ENCODE results near the gene CNKSR1. TPM values are rescaled to one million over a fixed set of nuclear protein-coding genes. Genes with fewer than 3 reads are reported as not detected.
A peak's percentile ranks its signal among the peaks of the same experiment; 100 is the strongest.

CNKSR1 gene
- total RNA-seq, 2 experiments from 2014 or later: 2.3 to 3.6 TPM

GRCh38 chr1:26158271-26158907 lies 18.9 kb upstream of the CNKSR1 start:
- Histone ChIP-seq H3K4me3 (ENCODE audit: low read length) (no peak overlapping the region), H3K9me3 (ENCODE audit: control insufficient read depth in 1 of 2, insufficient read depth in 1 of 2, low read length in 2 of 2) (no peaks in the 10 kb centered on the region), H3K27me3 (ENCODE audit: control insufficient read depth in 1 of 2, insufficient read depth in 2 of 2, low read length in 2 of 2) (peaks cover 26 to 41% of the 10 kb centered on the region in 2 experiments), H3K4me1 (ENCODE audit: insufficient read depth, low read length) (peaks cover 20% of the 10 kb centered on the region), H3K36me3 (ENCODE audit: insufficient read depth, low read length) (no peaks in the 10 kb centered on the region), H3K27ac (ENCODE audit: low read depth in 1 of 2, low read length in 2 of 2) (no peak overlapping the region)
- Mint-ChIP-seq H3K4me3 (no peak overlapping the region), H3K36me3 (ENCODE audit: low read depth) (no peaks in the 10 kb centered on the region), H3K27me3 (peaks cover 55% of the 10 kb centered on the region), H3K27ac (no peak overlapping the region), H3K9me3 (no peaks in the 10 kb centered on the region), H3K4me1 (ENCODE audit: low read depth) (peaks cover 5% of the 10 kb centered on the region)
- DNase-seq (no peak), ATAC-seq (ENCODE audit: poor library complexity) (no peak)
- POLR2A ChIA-PET: no interaction called here
- intact Hi-C loops (cut with DNase I, micrococcal nuclease): no loop called here
- no peak for TF ChIP-seq CTCF (IDR thresholded peaks at IDR 0.05)
- CTCF ChIA-PET: interaction anchor here (1.4 kb wide), 1 partner anchor 13 kb away, joined by 4 read pairs; no protein-coding TSS in a partner anchor

- POLR2A ChIA-PET: no interaction called here
- Histone ChIP-seq H3K27me3 (ENCODE audit: control insufficient read depth in 1 of 2, insufficient read depth in 2 of 2, low read length in 2 of 2) (peaks cover 30 to 44% of the 10 kb centered on the region in 2 experiments), H3K27ac (ENCODE audit: low read depth in 1 of 2, low read length in 2 of 2) (no peak within 1 kb of the TSS), H3K4me1 (ENCODE audit: insufficient read depth, low read length) (peaks cover 27% of the 10 kb centered on the region), H3K36me3 (ENCODE audit: insufficient read depth, low read length) (no peaks in the 10 kb centered on the region), H3K4me3 (ENCODE audit: low read length) (no peak within 1 kb of the TSS), H3K9me3 (ENCODE audit: control insufficient read depth in 1 of 2, insufficient read depth in 1 of 2, low read length in 2 of 2) (no peaks in the 10 kb centered on the region)
- DNase-seq: no peak
- H3K27me3 Mint-ChIP-seq: peaks cover 54% of the 10 kb centered on the region
- H3K4me1 Mint-ChIP-seq (ENCODE audit: low read depth): peaks cover 5% of the 10 kb centered on the region
- no peaks in the 10 kb centered on the region for H3K36me3 Mint-ChIP-seq (ENCODE audit: low read depth)
- H3K27ac Mint-ChIP-seq: no peak within 1 kb of the TSS
- intact Hi-C loops (cut with DNase I, micrococcal nuclease): no loop called here
- no peak for ATAC-seq (ENCODE audit: poor library complexity)
- TF ChIP-seq CTCF (IDR thresholded peaks at IDR 0.05): no peak
- H3K9me3 Mint-ChIP-seq: no peaks in the 10 kb centered on the region
- peak within 1 kb of the TSS; percentile 51 for H3K4me3 Mint-ChIP-seq
- CTCF ChIA-PET: no interaction called here
These were observed 18.2 kb upstream of the CNKSR1 start, which contains the start of gene FAM110D for GRCh38 chr1:26158908-26159742. Gene FAM110D, plus strand, starts transcription at chr1:26159079. Its CDS starts 2,213 bp downstream, at chr1:26161292.

GRCh38 chr1:26159743-26160039 lies 17.6 kb upstream of the CNKSR1 start:
- Histone ChIP-seq H3K36me3 (ENCODE audit: insufficient read depth, low read length) (no peaks in the 10 kb centered on the region), H3K4me3 (ENCODE audit: low read length) (no peak overlapping the region), H3K4me1 (ENCODE audit: insufficient read depth, low read length) (peaks cover 31% of the 10 kb centered on the region), H3K27ac (ENCODE audit: low read depth in 1 of 2, low read length in 2 of 2) (no peak overlapping the region), H3K9me3 (ENCODE audit: control insufficient read depth in 1 of 2, insufficient read depth in 1 of 2, low read length in 2 of 2) (no peaks in the 10 kb centered on the region), H3K27me3 (ENCODE audit: control insufficient read depth in 1 of 2, insufficient read depth in 2 of 2, low read length in 2 of 2) (peaks cover 30 to 44% of the 10 kb centered on the region in 2 experiments)
- ATAC-seq (ENCODE audit: poor library complexity) (no peak), DNase-seq (no peak)
- TF ChIP-seq CTCF (IDR thresholded peaks at IDR 0.05): no peak
- Mint-ChIP-seq H3K27me3 (peaks cover 51% of the 10 kb centered on the region), H3K4me1 (ENCODE audit: low read depth) (peaks cover 5% of the 10 kb centered on the region), H3K4me3 (peak overlapping the region; percentile 51), H3K27ac (no peak overlapping the region), H3K9me3 (no peaks in the 10 kb centered on the region), H3K36me3 (ENCODE audit: low read depth) (no peaks in the 10 kb centered on the region)
- ChIA-PET POLR2A (no interaction called here), CTCF (interaction anchor here (0.8 kb wide), 1 partner anchor 15 kb away, joined by 4 read pairs; no protein-coding TSS in a partner anchor)
- intact Hi-C loops (cut with DNase I, micrococcal nuclease): loop anchor here in 1 of 2 experiments (10.0 kb wide), 2 partner anchors 205 to 235 kb away; no protein-coding TSS in a partner anchor
